GM13976 (cell line): ENCODE results near the gene SLC29A2.

Experiments
- DNase-seq: peaks from one replicate; pipeline ENCODE4 v3.0.0; 2012; ENCODE audit warnings: low spot score
- in situ Hi-C: fragments of 300-500 bp; cut with MboI; formaldehyde crosslinking; loops from one replicate; pipeline ENCODE4 v1.12.0; 2022; ENCODE audit warnings: low sequenced_read_pairs, mixed read lengths, inconsistent platforms; ENCODE audit not compliant: unreplicated experiment
- TF ChIP-seq, protein P1 (sequence below): IDR thresholded peaks from 2 replicates; pipeline ENCODE4 v1.5.1; 2012; ENCODE audit warnings: borderline replicate concordance, mild to moderate bottlenecking; ENCODE audit not compliant: insufficient read depth; ENCODE audit errors: extremely low read depth, missing control alignments, control extremely low read depth

The SLC29A2 gene

DNA sequence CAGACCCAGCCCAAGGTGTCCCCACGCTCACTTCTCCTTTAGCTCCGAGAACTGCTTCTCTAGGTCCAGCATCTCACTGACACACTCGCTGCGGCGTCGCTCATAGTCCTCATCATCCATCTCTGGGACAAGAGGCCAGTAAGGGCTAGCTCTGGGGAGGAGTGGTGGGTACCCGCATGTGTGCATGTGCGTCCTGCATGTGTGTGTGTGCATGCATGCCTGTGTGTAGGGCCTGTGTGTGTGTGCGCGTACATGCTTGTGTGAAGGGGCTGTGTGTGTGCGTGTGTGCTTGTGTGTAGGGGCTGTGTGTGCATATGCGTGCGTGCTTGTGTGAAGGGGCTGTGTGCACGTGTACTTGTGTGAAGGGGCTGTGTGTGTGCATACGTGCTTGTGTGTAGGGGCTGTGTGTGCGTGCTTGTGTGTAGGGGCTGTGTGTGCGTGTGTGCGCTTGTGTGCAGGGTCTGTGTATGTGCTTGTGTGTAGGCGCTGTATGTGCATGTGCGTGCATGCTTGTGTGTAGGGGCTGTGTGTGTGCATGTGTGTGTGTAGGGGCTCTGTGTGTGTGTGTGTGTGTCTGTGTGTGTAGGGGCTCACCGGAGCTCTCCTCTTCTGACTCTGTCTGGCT, 29.9 kb downstream of the SLC29A2 start:
- TF ChIP-seq, protein P1, sequence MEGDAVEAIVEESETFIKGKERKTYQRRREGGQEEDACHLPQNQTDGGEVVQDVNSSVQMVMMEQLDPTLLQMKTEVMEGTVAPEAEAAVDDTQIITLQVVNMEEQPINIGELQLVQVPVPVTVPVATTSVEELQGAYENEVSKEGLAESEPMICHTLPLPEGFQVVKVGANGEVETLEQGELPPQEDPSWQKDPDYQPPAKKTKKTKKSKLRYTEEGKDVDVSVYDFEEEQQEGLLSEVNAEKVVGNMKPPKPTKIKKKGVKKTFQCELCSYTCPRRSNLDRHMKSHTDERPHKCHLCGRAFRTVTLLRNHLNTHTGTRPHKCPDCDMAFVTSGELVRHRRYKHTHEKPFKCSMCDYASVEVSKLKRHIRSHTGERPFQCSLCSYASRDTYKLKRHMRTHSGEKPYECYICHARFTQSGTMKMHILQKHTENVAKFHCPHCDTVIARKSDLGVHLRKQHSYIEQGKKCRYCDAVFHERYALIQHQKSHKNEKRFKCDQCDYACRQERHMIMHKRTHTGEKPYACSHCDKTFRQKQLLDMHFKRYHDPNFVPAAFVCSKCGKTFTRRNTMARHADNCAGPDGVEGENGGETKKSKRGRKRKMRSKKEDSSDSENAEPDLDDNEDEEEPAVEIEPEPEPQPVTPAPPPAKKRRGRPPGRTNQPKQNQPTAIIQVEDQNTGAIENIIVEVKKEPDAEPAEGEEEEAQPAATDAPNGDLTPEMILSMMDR = no peak
- in situ Hi-C loops = no loop called here
- DNase-seq = no peak

DNA sequence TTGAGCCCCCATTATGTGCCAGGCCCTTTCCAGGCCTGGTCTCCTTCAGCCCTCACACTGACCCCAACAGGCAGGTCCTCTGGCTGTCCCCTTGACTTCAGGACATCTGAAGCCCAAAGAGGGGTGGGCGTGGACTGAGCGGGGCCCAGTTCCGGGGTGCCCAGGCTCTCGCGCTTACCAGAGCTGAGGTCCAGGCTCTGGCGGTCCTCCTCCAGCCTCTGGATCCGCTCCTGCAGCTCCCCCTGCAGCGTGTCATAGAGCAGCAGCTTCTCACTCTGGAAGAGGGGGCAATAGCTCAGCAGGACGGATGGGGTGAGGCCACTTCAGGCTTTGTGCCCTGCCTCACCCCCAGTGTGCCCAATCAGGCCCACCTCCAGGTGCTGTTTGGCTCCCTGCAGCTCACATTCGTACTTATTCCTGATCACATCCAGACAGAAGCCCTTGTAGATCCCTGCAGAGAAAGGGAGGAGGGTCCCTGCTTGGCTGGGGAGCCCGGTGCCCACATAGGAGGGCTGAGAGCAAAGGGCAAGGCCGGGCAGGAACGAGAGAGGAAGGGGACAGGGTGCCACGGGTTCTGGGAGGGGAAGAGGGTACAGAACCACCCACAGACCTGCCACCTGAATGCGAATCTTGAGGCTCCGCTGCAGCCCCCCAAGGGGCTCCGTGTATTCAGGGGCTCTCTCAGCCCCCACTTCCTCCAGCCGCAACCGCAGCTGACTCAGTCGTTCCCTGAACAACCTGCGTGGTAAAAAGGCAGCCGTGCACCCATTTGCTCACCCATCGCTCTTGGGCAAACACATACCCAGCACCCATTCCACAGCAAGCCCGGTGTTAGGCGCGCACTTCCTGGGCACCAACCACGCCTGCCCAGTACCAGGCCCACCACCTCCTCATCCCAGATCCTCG, 30.7 kb downstream of the SLC29A2 start:
- in situ Hi-C loops = no loop called here
- no peak for DNase-seq
- TF ChIP-seq, protein P1 = no peak

DNA sequence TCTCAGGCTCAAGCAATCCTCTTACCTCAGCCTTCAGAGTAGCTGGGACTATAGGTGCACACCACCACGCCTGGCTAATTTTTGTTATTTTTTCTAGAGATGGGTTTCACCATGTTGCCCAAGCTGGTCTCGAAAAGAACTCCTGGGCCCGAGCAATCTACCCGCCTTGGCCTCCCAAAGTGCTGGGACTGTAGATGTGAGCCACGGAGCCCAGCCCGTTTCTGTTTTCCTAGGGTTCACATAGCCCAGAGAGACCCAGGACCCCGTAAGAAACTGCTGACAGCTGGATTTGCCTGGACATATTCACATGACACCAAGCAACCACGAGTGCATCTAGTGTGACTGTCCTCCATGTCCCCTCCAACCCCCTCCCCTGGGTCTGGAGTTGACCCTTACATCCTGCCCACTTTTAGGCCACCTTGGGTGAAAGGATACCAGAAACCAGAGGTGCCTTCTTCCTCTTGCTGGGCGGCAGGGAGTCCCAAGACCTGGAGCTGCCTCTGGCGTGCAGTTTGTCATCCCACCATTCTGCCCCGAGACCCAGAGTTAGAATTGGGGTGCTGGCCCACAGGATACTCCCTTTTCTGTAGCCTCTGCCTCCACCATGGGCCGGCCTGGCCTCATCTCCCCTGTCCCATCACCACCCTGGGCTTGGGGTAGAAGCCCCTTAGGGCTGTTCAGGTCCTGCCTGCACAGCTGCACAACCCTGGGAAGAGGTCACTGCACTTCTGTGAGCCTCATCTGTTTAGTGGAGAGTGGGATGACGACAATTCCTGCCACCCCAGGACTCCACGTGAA, 31.7 kb downstream of the SLC29A2 start:
- in situ Hi-C loops = no loop called here
- TF ChIP-seq, protein P1 = no peak
- DNase-seq = no peak

DNA sequence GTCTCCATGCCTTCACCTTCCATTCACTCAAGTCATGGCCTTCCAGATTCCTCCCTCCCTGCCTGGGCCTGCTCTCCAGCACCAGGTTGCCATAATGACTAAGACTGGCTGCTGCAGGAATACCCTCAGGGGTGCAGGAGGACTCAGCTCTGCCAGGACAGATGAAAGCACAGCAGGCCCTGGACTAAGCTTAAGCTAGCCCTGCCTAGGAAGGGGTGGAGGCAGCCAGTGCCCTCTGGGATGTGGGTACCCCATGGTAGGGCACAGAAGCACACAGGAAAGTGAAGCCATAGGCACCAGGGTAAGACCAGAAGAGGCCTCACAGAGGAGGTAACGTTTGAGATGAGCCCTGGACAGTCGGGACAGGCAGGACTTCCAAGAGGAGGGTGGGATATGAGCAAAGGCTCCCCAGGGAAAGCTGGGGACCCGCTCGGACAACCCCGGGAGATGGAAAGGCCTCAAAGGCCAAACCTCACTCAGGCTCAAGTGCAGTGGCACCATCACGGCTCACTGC, 32.3 kb downstream of the SLC29A2 start:
- TF ChIP-seq, protein P1 = no peak
- no peak for DNase-seq
- in situ Hi-C loops = no loop called here

DNA sequence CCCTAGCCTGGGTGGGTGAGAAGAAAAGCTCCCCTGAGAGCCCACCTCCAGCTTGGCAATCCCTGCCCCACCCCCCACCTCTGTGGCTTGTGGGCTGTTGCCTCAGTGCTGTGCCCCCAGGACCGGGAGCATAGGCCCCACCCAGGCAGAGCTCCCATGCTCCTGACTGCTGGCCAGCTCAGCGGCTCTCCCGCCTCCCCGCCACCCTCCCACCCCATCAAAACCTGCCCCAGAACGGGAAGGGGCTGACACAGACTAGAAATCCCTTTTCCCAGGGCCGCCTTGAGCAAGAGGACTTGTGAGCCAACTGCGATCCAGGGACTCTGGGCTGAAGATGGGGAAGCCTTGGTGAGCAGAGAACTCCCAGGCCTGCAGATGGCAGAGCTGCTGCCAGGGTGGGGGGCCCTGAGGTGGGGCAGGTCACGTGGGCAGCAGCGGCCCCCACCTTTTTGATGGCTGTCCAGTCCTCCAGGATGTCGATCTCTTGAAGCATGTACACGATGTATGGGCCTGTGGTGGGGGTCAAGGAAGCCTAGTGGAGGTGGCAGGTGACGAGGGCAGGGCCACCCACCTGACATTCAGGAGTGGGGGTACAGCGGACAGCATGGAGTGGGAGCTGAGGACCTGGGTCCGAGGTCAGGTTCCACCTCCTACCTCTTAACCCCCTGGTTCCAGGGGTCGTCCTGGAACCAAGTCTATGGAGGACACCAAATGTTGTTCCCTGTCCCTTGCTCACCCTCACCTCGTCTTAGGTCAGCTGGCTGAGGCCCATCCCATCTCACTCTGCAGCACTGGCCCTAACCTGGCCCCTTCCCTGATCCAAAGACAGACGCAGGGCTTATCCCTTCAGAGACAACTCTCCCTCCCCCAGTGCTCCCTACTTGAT, 33.0 kb downstream of the SLC29A2 start:
- TF ChIP-seq, protein P1 = no peak
- no peak for DNase-seq
- in situ Hi-C loops = no loop called here
